ENCODE data around the gene TTLL10. TPM values are rescaled to one million over a fixed set of nuclear protein-coding genes. Genes with fewer than 3 reads are reported as not detected.

The TTLL10 gene
- total and polyA plus RNA-seq, 2 of the 4 experiments (the other 2 are of a cell fraction) = not detected

- no peak overlapping the region for H3K4me2 ChIP-seq (ENCODE audit: low read depth, low read length)
- H3K9ac ChIP-seq (ENCODE audit: low read depth, low read length) = no peak overlapping the region
- dilution Hi-C loops (cut with HindIII; ENCODE audit: low sequenced_read_pairs, unreplicated experiment) (no loop called here), in situ Hi-C loops (cut with MboI; ENCODE audit: low sequenced_read_pairs) (no loop called here), intact Hi-C loops (cut with micrococcal nuclease) (no loop called here)
- H2BK15ac ChIP-seq (ENCODE audit: low read depth, low read length) = no peak overlapping the region
- no peaks in the 10 kb centered on the region; the same call in 1 of the 2 replicates for H4K20me1 ChIP-seq (ENCODE audit: insufficient read depth, low read length)
- H4K91ac ChIP-seq (ENCODE audit: insufficient read depth, low read depth, low read length) = no peak overlapping the region
- H3K4ac ChIP-seq (ENCODE audit: low read depth, low read length) = no peak overlapping the region
- H3K18ac ChIP-seq (ENCODE audit: low read depth, low read length) = no peak overlapping the region
- peaks cover 67% of the 10 kb centered on the region for H3K27me3 ChIP-seq (ENCODE audit: control insufficient read depth, insufficient read depth, low read length)
- no peak overlapping the region for H2AK9ac ChIP-seq (replicated peaks; ENCODE audit: low read depth, low read length, poor library complexity)
- H2BK5ac ChIP-seq (ENCODE audit: low read depth, low read length, poor library complexity, severe bottlenecking) = no peak overlapping the region
- BruUV-seq (replicated peaks) = no TSS peak
- WGBS, 2 experiments (ENCODE audit: extremely low coverage in 2 of 2, insufficient read length in 1 of 2) = 81% methylated on average over 18 of the region's 33 CpGs; no CpG with 5 or more reads in 1 of the 2 experiments
- POLR2A ChIA-PET (ENCODE audit: unreplicated experiment) = no interaction called here
- CTCF ChIA-PET = no interaction called here
- ATAC-seq (ENCODE audit: low read depth) (no peak), DNase-seq (no peak)
- H2AK5ac ChIP-seq (ENCODE audit: low read depth, low read length) = no peak overlapping the region
- H3K23ac ChIP-seq (ENCODE audit: low read depth, low read length) = no peak overlapping the region
- no peak overlapping the region for H2BK20ac ChIP-seq (ENCODE audit: low read depth, low read length)
- H3K9me3 ChIP-seq (ENCODE audit: control insufficient read depth, insufficient read depth, low read length) = peaks cover 6% of the 10 kb centered on the region
- no peak for TF ChIP-seq POLR2A (IDR thresholded peaks at IDR 0.05; ENCODE audit: low read depth, low read length)
- TF ChIP-seq CEBPB (IDR thresholded peaks at IDR 0.05; ENCODE audit: low read depth, low read length) = no peak
- no peak for TF ChIP-seq RAD21 (IDR thresholded peaks at IDR 0.05; ENCODE audit: low read length)
- no peak for TF ChIP-seq ELK1 (IDR thresholded peaks at IDR 0.05; ENCODE audit: borderline replicate concordance, low read depth, low read length)
- TF ChIP-seq USF2 (IDR thresholded peaks at IDR 0.05; ENCODE audit: low read depth, low read length) = no peak
- TF ChIP-seq BHLHE40 (IDR thresholded peaks at IDR 0.05; ENCODE audit: low read depth, low read length) = no peak
- TF ChIP-seq RFX5 (IDR thresholded peaks at IDR 0.05; ENCODE audit: low read depth, low read length) = no peak
- no peak for TF ChIP-seq MXI1 (IDR thresholded peaks at IDR 0.05; ENCODE audit: borderline replicate concordance, low read depth, low read length)
- no peak overlapping the region for H3K14ac ChIP-seq (replicated peaks; ENCODE audit: low read depth, low read length)
- no peaks in the 10 kb centered on the region for H3K4me1 ChIP-seq (ENCODE audit: control insufficient read depth, insufficient read depth, low read length)
- no peaks in the 10 kb centered on the region for H3K79me1 ChIP-seq (ENCODE audit: low read depth in 1 of 2, low read length in 2 of 2)
- H3K4me3 ChIP-seq (ENCODE audit: insufficient read depth, low read depth, low read length) = no peak overlapping the region
- H2BK120ac ChIP-seq (ENCODE audit: low read depth, low read length) = no peak overlapping the region
- H3K27ac ChIP-seq (ENCODE audit: insufficient read depth, low read length) = no peak overlapping the region
- no peaks in the 10 kb centered on the region for H3K36me3 ChIP-seq (ENCODE audit: control insufficient read depth, insufficient read depth, low read length)
- no peak overlapping the region for H4K5ac ChIP-seq (ENCODE audit: low read depth, low read length)
- no peak overlapping the region for H2AFZ ChIP-seq (replicated peaks; ENCODE audit: low read length, poor library complexity)
- H3K9me1 ChIP-seq (ENCODE audit: insufficient read depth, low read length) = no peaks in the 10 kb centered on the region
- H3K56ac ChIP-seq (ENCODE audit: extremely low read depth, insufficient read depth, low read length) = no peak overlapping the region
- no peak overlapping the region for H4K8ac ChIP-seq (ENCODE audit: low read depth in 2 of 2, low read length in 2 of 2)
Observed at GRCh38 chr1:1171546-1172340, 1.9 kb upstream of the TTLL10 start.
